HepG2 (cell line): Measurements from ENCODE around the gene SRC. TPM values are rescaled to one million over a fixed set of nuclear protein-coding genes. Genes with fewer than 3 reads are reported as not detected.

Experiments
- CBFB ChIP-seq: sonication (generic); formaldehyde crosslinking; IDR thresholded peaks from 2 replicates; pipeline ENCODE4 v1.4.0; 2020; ENCODE audit warnings: missing genetic modification reagents
- CEBPB ChIP-seq: IDR thresholded peaks from 2 replicates; pipeline ENCODE4 v1.6.1; 2011; ENCODE audit warnings: low read depth, low read length, improper control_type of control experiment, borderline replicate concordance
- ELF3 ChIP-seq: IDR thresholded peaks from 2 replicates; pipeline ENCODE4 v1.6.1; 2016; ENCODE audit warnings: missing genetic modification reagents, missing compliant biosample characterization
- GZF1 ChIP-seq: sonication (generic); formaldehyde crosslinking; IDR thresholded peaks from 2 replicates; pipeline ENCODE4 v1.5.1; 2020; ENCODE audit warnings: mild to moderate bottlenecking, missing genetic modification reagents
- KDM2A ChIP-seq: sonication (generic); formaldehyde crosslinking; IDR thresholded peaks from 2 replicates; pipeline ENCODE4 v1.4.0; 2020; ENCODE audit warnings: low read depth, missing genetic modification reagents, borderline replicate concordance
- KMT2A ChIP-seq: sonication (generic); formaldehyde crosslinking; IDR thresholded peaks from 2 replicates; pipeline ENCODE4 v1.4.0; 2020; ENCODE audit warnings: missing genetic modification reagents
- ZFP37 ChIP-seq: sonication (generic); formaldehyde crosslinking; IDR thresholded peaks from 2 replicates; pipeline ENCODE4 v1.4.0; 2020; ENCODE audit warnings: missing genetic modification reagents, borderline replicate concordance
- ZNF331 ChIP-seq: sonication (generic); formaldehyde crosslinking; IDR thresholded peaks from 2 replicates; pipeline ENCODE4 v1.4.0; 2020; ENCODE audit warnings: missing genetic modification reagents
- ZNF747 ChIP-seq: sonication (generic); formaldehyde crosslinking; IDR thresholded peaks from 2 replicates; pipeline ENCODE4 v1.8.1; 2023; ENCODE audit warnings: missing genetic modification reagents, mild to moderate bottlenecking, borderline replicate concordance
- polyA plus RNA-seq, 8 experiments: library from polyadenylated mRNA; depleted of rRNA in 3 of 8; stranded (reverse) in 7 of 8; unstranded in 1 of 8; fragments of >200 nt; fragmentation: Illumina TruSeq in 4 of 8; extraction: Trizol in 4 of 8; gene quantifications; 2 replicates each; pipeline versions ENCODE4 v1.2.1 to v1.2.3, GENCODE V29; 2011 to 2016; ENCODE audit warnings: low read depth in 4 of 8, missing spikeins in 1 of 8, mixed read lengths in 1 of 8; ENCODE audit not compliant: insufficient read depth in 1 of 8
- total RNA-seq, 5 experiments: library from RNA; depleted of rRNA; stranded (reverse); fragments of >200 nt; fragmentation: Illumina TruSeq; extraction: Trizol; gene quantifications; 2 replicates each; pipeline ENCODE4 v1.2.3, GENCODE V29; 2016; ENCODE audit warnings: low read depth in 1 of 5
- TF ChIP-seq, protein P1 (sequence below): IDR thresholded peaks from 2 replicates; pipeline ENCODE4 v1.6.1; 2016; ENCODE audit warnings: mild to moderate bottlenecking
- TF ChIP-seq, protein P2 (sequence below): sonication (generic); formaldehyde crosslinking; IDR thresholded peaks from 2 replicates; pipeline ENCODE4 v1.4.0; 2020; ENCODE audit warnings: mild to moderate bottlenecking, missing genetic modification reagents

SRC gene
- total and polyA plus RNA-seq, 2 of the 13 experiments (the other 11 are each of a cell fraction or from before 2014, with no cell fraction given), result 54.7 to 192 TPM

DNA sequence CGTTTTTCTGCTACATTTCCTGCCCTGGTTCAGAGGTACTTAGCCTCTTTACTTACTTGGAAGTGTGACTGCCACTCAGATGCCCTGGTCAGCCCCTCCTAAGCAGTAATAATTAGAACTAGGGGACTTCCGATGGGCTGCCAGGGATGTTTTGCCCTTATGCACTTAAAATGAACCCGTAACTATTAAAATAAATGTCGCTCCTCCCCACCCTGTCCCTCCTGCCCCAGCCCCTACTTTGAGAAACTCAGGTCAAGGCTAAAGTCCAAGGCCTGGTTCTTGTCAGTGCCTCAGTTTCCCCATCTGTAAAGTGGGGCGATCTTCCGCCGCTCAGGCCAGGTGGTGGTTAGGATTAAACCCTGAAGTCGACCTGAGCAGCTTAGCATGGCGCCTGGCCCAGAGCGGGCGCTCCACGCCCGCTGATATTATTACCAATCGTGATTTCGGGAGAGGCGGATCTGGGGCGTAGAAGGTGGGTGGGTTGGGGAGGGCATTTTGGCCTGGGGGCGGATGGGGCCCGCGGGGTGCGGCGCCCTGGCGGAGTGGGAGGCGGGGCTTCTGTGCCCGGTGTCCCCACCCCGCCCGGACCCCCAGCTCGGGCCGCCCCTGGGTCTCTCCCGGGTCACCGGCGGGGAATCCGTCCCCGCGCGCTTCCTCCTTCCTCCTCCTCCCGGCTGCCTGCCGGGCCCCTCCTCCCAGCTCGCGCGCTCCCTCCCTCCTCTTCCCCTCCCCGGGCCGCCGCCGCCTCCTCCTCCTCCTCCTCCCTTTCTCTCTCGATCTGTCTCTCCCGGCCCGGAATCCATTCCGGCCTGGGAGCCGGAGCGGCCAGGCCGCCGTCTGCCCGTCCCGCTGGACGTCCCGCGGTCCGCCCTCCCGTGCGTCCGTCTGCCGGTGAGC, at the start of gene SRC (continued):
- TF ChIP-seq CBFB (0 out of 2 replicates have a peak, but pooled peaks have one; percentile 46), ZNF331 (peak; percentile 53; the same call in 1 of the 2 replicates), GZF1 (CRISPR knock-in tag) (0 out of 2 replicates have a peak, but pooled peaks have one; percentile 43), CEBPB (no peak), KDM2A (CRISPR knock-in tag) (peak; percentile 81), KMT2A (CRISPR knock-in tag) (peak; percentile 62; the same call in 1 of the 2 replicates), ZFP37 (peak; percentile 8; the same call in 1 of the 2 replicates), ZNF747 (CRISPR knock-in tag) (peak; percentile 61; the same call in 1 of the 2 replicates), ELF3 (peak; percentile 90)
- TF ChIP-seq, protein P1, sequence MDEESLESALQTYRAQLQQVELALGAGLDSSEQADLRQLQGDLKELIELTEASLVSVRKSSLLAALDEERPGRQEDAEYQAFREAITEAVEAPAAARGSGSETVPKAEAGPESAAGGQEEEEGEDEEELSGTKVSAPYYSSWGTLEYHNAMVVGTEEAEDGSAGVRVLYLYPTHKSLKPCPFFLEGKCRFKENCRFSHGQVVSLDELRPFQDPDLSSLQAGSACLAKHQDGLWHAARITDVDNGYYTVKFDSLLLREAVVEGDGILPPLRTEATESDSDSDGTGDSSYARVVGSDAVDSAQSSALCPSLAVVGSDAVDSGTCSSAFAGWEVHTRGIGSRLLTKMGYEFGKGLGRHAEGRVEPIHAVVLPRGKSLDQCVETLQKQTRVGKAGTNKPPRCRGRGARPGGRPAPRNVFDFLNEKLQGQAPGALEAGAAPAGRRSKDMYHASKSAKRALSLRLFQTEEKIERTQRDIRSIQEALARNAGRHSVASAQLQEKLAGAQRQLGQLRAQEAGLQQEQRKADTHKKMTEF, result peak; percentile 66
- TF ChIP-seq, protein P2, sequence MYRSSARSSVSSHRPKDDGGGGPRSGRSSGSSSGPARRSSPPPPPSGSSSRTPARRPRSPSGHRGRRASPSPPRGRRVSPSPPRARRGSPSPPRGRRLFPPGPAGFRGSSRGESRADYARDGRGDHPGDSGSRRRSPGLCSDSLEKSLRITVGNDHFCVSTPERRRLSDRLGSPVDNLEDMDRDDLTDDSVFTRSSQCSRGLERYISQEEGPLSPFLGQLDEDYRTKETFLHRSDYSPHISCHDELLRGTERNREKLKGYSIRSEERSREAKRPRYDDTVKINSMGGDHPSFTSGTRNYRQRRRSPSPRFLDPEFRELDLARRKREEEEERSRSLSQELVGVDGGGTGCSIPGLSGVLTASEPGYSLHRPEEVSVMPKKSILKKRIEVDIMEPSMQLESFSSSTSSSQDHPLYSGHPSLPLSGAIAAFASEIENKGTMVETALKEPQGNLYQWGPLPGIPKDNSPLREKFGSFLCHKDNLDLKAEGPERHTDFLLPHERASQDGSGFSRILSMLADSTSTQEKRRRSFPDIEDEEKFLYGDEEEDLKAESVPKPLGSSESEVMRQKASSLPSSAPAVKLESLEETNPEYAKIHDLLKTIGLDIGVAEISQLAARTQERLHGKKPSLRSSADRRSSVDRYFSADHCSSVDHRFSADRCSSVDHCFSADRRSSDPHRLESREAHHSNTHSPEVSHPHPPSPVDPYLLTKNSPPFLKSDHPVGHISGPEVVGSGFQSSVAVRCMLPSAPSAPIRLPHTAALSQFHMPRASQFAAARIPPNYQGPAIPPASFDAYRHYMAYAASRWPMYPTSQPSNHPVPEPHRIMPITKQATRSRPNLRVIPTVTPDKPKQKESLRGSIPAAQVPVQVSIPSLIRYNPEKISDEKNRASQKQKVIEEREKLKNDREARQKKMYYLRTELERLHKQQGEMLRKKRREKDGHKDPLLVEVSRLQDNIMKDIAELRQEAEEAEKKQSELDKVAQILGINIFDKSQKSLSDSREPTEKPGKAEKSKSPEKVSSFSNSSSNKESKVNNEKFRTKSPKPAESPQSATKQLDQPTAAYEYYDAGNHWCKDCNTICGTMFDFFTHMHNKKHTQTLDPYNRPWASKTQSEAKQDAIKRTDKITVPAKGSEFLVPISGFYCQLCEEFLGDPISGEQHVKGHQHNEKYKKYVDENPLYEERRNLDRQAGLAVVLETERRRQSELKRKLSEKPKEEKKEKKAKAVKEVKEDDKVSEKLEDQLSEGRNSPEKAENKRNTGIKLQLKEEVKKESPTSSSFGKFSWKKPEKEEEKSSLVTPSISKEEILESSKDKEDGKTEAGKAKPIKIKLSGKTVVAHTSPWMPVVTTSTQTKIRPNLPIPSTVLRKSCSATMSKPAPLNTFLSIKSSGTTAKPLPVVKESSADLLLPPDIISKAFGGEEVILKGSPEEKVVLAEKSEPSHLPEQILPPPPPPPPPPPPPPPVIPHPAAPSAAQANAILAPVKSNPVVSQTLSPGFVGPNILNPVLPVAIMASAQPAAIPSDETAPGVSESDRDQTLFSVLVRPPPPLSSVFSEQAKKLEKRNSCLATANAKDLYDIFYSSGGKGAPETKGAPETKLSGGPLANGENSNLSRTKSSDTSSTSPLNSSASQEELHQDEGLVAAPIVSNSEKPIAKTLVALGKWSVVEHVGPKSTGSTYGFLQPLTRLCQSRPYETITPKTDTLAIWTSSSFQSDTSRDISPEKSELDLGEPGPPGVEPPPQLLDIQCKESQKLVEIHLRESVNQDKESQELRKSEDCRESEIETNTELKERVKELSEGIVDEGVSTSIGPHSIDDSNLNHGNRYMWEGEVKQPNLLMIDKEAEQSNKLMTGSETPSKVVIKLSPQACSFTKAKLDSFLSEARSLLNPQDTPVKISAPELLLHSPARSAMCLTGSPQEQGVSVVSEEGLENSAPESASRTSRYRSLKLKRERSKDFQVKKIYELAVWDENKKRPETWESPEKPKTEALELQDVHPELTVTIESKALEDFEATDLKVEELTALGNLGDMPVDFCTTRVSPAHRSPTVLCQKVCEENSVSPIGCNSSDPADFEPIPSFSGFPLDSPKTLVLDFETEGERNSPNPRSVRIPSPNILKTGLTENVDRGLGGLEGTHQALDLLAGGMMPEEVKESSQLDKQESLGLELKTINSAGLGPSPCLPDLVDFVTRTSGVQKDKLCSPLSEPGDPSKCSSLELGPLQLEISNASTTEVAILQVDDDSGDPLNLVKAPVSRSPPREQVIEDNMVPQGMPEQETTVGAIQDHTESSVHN, result no peak
